NCI-H146 treated with DMSO at 0.1 percent for 48 hours (cell line): ENCODE measurements around the gene PVALEF.

ENCODE experiments used
- DNase-seq: peaks from one replicate; lab custom pipeline; 2025; ENCODE audit not compliant: unreplicated experiment; lab: John Stamatoyannopoulos, UW

The PVALEF gene

GRCh38 chr17:81180836-81181810, 15.8 kb downstream of the PVALEF start:
- no peak for DNase-seq

GRCh38 chr17:81181811-81182185, 16.5 kb downstream of the PVALEF start:
- no peak for DNase-seq

- DNase-seq, result no peak
Observed at GRCh38 chr17:81182596-81182995, 17.3 kb downstream of the PVALEF start.

- no peak for DNase-seq
Observed at GRCh38 chr17:81183316-81183715, 18.0 kb downstream of the PVALEF start.

- DNase-seq, result no peak
Observed at GRCh38 chr17:81183807-81184206, 18.5 kb downstream of the PVALEF start.

- DNase-seq, result no peak
Observed at GRCh38 chr17:81184555-81184954, 19.2 kb downstream of the PVALEF start.

- no peak for DNase-seq
Observed at GRCh38 chr17:81186203-81186602, 20.9 kb downstream of the PVALEF start.

GRCh38 chr17:81187120-81187519, 21.8 kb downstream of the PVALEF start:
- no peak for DNase-seq

- no peak for DNase-seq
Observed at GRCh38 chr17:81187586-81188490, 22.5 kb downstream of the PVALEF start.

GRCh38 chr17:81188491-81188840, 23.2 kb downstream of the PVALEF start:
- no peak for DNase-seq

- no peak for DNase-seq
Observed at GRCh38 chr17:81189016-81189415, 23.7 kb downstream of the PVALEF start.

GRCh38 chr17:81189670-81190530, 24.6 kb downstream of the PVALEF start:
- no peak for DNase-seq

GRCh38 chr17:81190591-81190990, 25.3 kb downstream of the PVALEF start:
- no peak for DNase-seq

GRCh38 chr17:81191116-81191515, 25.8 kb downstream of the PVALEF start:
- no peak for DNase-seq

GRCh38 chr17:81191646-81192045, 26.3 kb downstream of the PVALEF start:
- no peak for DNase-seq

GRCh38 chr17:81192386-81193050, 27.2 kb downstream of the PVALEF start:
- DNase-seq, result no peak

- no peak for DNase-seq
Observed at GRCh38 chr17:81193051-81193410, 27.7 kb downstream of the PVALEF start.

GRCh38 chr17:81193470-81194224, 28.3 kb downstream of the PVALEF start:
- no peak for DNase-seq

- no peak for DNase-seq
Observed at GRCh38 chr17:81194225-81194760, 29.0 kb downstream of the PVALEF start.
